Embryonic facial prominence (tissue), 1 donor: ENCODE data around the gene ADAP2.
"Not testable (repeated sequence)": the region's sequence is repeated elsewhere in the genome, so short reads cannot be mapped to it uniquely, and the experiment has no call there.

ENCODE experiments used
- DNase-seq: peaks from one replicate; pipeline ENCODE4 v3.0.0-alpha.2; 2016; ENCODE audit errors: extremely low spot score

ADAP2 gene

GRCh38 chr17:30970831-30971567 lies 49.3 kb downstream of the ADAP2 start, which contains the start of gene RNF135:
RNF135 (plus strand) TSS chr17:30971039; CDS start chr17:30971074, 35 bp downstream.
- peak; percentile 62 for DNase-seq

GRCh38 chr17:30975042-30975820 lies 53.5 kb downstream of the ADAP2 start:
- DNase-seq, result no peak

GRCh38 chr17:30979919-30980318 lies 58.2 kb downstream of the ADAP2 start:
- not testable (repeated sequence) for DNase-seq

GRCh38 chr17:30981531-30982519 lies 60.1 kb downstream of the ADAP2 start:
- DNase-seq, result no peak

GRCh38 chr17:30982855-30983254 lies 61.1 kb downstream of the ADAP2 start:
- DNase-seq, result no peak

- DNase-seq, result no peak
Observed at GRCh38 chr17:30990458-30990857, 68.7 kb downstream of the ADAP2 start.

- DNase-seq, result no peak
Observed at GRCh38 chr17:30992551-30992950, 70.8 kb downstream of the ADAP2 start.

GRCh38 chr17:30995347-30995746 lies 73.6 kb downstream of the ADAP2 start:
- DNase-seq, result no peak

- no peak for DNase-seq
Observed at GRCh38 chr17:30996486-30996885, 74.7 kb downstream of the ADAP2 start.

GRCh38 chr17:30997270-30997669 lies 75.5 kb downstream of the ADAP2 start:
- DNase-seq, result no peak

GRCh38 chr17:30997842-30998241 lies 76.1 kb downstream of the ADAP2 start:
- DNase-seq, result no peak

- no peak for DNase-seq
Observed at GRCh38 chr17:31002047-31002446, 80.3 kb downstream of the ADAP2 start.

GRCh38 chr17:31003225-31003866 lies 81.6 kb downstream of the ADAP2 start:
- DNase-seq, result no peak

- no peak for DNase-seq
Observed at GRCh38 chr17:31004160-31004559, 82.4 kb downstream of the ADAP2 start.

GRCh38 chr17:31007695-31008373 lies 86.1 kb downstream of the ADAP2 start:
- DNase-seq, result no peak

GRCh38 chr17:31008374-31009041 lies 86.8 kb downstream of the ADAP2 start:
- no peak for DNase-seq
